ENCODE data around the gene HAO2. TPM values are rescaled to one million over a fixed set of nuclear protein-coding genes. Genes with fewer than 3 reads are reported as not detected.

The HAO2 gene
- total RNA-seq, 2 donors from 2014 or later = not detected

DNA sequence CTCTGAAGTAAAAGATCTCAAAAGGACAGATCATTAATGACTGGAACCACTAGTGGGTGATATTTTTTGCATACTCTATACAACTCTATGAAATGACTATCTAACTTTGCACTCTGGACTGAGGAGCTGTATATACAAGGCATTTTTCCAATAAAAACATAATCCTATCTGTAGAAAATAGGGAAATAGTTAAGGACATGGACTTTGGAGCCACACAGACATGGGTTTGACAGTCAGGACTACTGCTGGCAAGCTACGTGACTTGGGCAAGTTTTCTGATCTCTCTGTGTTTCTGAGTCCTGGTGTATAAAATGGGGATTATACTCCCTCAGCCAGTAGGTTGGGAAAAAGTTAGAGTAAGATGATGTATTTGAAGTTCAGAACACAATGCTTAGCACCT, 25.5 kb downstream of the HAO2 start:
- no peak overlapping the region for H3K4me3 Mint-ChIP-seq
- TF ChIP-seq, protein P1, sequence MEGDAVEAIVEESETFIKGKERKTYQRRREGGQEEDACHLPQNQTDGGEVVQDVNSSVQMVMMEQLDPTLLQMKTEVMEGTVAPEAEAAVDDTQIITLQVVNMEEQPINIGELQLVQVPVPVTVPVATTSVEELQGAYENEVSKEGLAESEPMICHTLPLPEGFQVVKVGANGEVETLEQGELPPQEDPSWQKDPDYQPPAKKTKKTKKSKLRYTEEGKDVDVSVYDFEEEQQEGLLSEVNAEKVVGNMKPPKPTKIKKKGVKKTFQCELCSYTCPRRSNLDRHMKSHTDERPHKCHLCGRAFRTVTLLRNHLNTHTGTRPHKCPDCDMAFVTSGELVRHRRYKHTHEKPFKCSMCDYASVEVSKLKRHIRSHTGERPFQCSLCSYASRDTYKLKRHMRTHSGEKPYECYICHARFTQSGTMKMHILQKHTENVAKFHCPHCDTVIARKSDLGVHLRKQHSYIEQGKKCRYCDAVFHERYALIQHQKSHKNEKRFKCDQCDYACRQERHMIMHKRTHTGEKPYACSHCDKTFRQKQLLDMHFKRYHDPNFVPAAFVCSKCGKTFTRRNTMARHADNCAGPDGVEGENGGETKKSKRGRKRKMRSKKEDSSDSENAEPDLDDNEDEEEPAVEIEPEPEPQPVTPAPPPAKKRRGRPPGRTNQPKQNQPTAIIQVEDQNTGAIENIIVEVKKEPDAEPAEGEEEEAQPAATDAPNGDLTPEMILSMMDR (conservative IDR thresholded peaks at IDR 0.05) = no peak
- Histone ChIP-seq H3K36me3 (ENCODE audit: control insufficient read depth, insufficient read depth, low read length) (no peaks in the 10 kb centered on the region), H3K4me3 (ENCODE audit: low read length) (no peak overlapping the region), H3K9me3 (ENCODE audit: control insufficient read depth, low read length) (no peaks in the 10 kb centered on the region), H3K27ac (ENCODE audit: low read depth, low read length) (no peak overlapping the region), H3K27me3 (ENCODE audit: control insufficient read depth, insufficient read depth, low read length, poor library complexity, severe bottlenecking) (no peaks in the 10 kb centered on the region), H3K4me1 (ENCODE audit: control insufficient read depth, insufficient read depth, low read length) (no peaks in the 10 kb centered on the region), H3K9ac (ENCODE audit: extremely low read depth, low read length, poor library complexity, severe bottlenecking) (no peak overlapping the region)
- H3K27me3 Mint-ChIP-seq (ENCODE audit: insufficient read depth) = peaks cover 20% of the 10 kb centered on the region
- 88 to 100% methylated on average over 1 of the region's 1 CpG for WGBS, 2 experiments (ENCODE audit: insufficient coverage in 1 of 2, insufficient read length in 1 of 2)
- H3K36me3 Mint-ChIP-seq (ENCODE audit: low read depth) = no peaks in the 10 kb centered on the region
- no peaks in the 10 kb centered on the region for H3K9me3 Mint-ChIP-seq
- DNase-seq = no peak
- peaks cover 9% of the 10 kb centered on the region for H3K4me1 Mint-ChIP-seq
- no peak overlapping the region for H3K27ac Mint-ChIP-seq

DNA sequence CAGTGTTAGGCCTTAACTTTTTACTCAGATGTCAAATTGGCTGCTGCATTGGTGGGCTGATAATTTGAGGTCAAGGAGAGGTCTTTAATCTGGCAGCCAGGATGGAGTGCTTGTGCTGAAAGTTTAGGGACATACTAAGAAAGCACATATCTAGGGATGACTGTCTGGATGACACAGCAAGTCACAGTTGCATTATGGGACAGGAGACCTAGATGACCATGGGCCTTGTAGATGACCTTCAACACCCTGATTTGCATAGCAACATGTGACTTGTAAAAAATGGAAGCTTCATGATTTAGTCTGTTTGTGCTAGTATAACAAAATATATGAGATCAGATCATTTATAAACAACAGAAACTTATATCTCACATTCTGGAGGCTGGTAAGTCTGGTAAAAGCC, 28.4 kb downstream of the HAO2 start:
- H3K27ac Mint-ChIP-seq = no peak overlapping the region
- no peaks in the 10 kb centered on the region for H3K36me3 Mint-ChIP-seq (ENCODE audit: low read depth)
- TF ChIP-seq, protein P1 (conservative IDR thresholded peaks at IDR 0.05) = no peak
- no peak overlapping the region for H3K4me3 Mint-ChIP-seq
- H3K4me1 ChIP-seq (ENCODE audit: control insufficient read depth, insufficient read depth, low read length) = no peaks in the 10 kb centered on the region
- H3K27ac ChIP-seq (ENCODE audit: low read depth, low read length) = no peak overlapping the region
- no peak overlapping the region for H3K4me3 ChIP-seq (ENCODE audit: low read length)
- peaks cover 2% of the 10 kb centered on the region for H3K9me3 Mint-ChIP-seq
- no peak overlapping the region for H3K9ac ChIP-seq (ENCODE audit: extremely low read depth, low read length, poor library complexity, severe bottlenecking)
- H3K4me1 Mint-ChIP-seq = no peaks in the 10 kb centered on the region
- peaks cover 27% of the 10 kb centered on the region for H3K27me3 Mint-ChIP-seq (ENCODE audit: insufficient read depth)
- no peaks in the 10 kb centered on the region for H3K36me3 ChIP-seq (ENCODE audit: control insufficient read depth, insufficient read depth, low read length)
- H3K27me3 ChIP-seq (ENCODE audit: control insufficient read depth, insufficient read depth, low read length, poor library complexity, severe bottlenecking) = no peaks in the 10 kb centered on the region
- DNase-seq = no peak
- no peaks in the 10 kb centered on the region for H3K9me3 ChIP-seq (ENCODE audit: control insufficient read depth, low read length)

DNA sequence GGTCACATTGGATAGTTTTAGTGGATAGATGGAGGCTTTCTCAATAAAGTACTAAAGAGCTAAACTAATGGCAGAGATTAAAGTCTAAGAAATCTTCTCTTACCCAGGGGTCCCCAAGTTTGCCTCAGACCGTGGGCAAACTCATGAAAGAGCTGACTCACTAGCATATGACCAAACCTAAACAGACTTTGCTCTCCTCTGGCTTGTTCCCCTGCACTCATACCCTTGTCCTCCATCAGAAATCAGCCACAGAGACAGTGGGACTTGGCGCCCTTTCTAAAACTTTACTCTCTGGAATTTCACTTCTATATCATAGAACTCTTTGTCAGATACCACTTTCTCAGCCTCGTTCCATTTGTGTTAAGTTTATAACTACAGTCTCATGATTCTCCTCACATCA, 29.4 kb downstream of the HAO2 start:
- Histone ChIP-seq H3K36me3 (ENCODE audit: control insufficient read depth, insufficient read depth, low read length) (no peaks in the 10 kb centered on the region), H3K9ac (ENCODE audit: extremely low read depth, low read length, poor library complexity, severe bottlenecking) (no peak overlapping the region), H3K9me3 (ENCODE audit: control insufficient read depth, low read length) (no peaks in the 10 kb centered on the region), H3K4me1 (ENCODE audit: control insufficient read depth, insufficient read depth, low read length) (no peaks in the 10 kb centered on the region), H3K27ac (ENCODE audit: low read depth, low read length) (no peak overlapping the region), H3K4me3 (ENCODE audit: low read length) (no peak overlapping the region), H3K27me3 (ENCODE audit: control insufficient read depth, insufficient read depth, low read length, poor library complexity, severe bottlenecking) (no peaks in the 10 kb centered on the region)
- DNase-seq = no peak
- TF ChIP-seq, protein P1 (conservative IDR thresholded peaks at IDR 0.05) = no peak
- H3K36me3 Mint-ChIP-seq (ENCODE audit: low read depth) = no peaks in the 10 kb centered on the region
- H3K27ac Mint-ChIP-seq = no peak overlapping the region
- no peak overlapping the region for H3K4me3 Mint-ChIP-seq
- H3K4me1 Mint-ChIP-seq = no peaks in the 10 kb centered on the region
- H3K9me3 Mint-ChIP-seq = peaks cover 2% of the 10 kb centered on the region
- peaks cover 29% of the 10 kb centered on the region for H3K27me3 Mint-ChIP-seq (ENCODE audit: insufficient read depth)
- 88 to 89% methylated on average over 3 of the region's 3 CpGs for WGBS, 2 experiments (ENCODE audit: insufficient coverage in 1 of 2, insufficient read length in 1 of 2)

All from endodermal cell (in vitro differentiated cells).